HepG2 (cell line): ENCODE measurements around the gene EMILIN1. TPM values are rescaled to one million over a fixed set of nuclear protein-coding genes. Genes with fewer than 3 reads are reported as not detected.

Experiments
- AFF4 ChIP-seq: sonication (generic); formaldehyde crosslinking; IDR thresholded peaks from 2 replicates; pipeline ENCODE4 v1.4.0; 2020; ENCODE audit warnings: missing genetic modification reagents
- BORCS8-MEF2B ChIP-seq: sonication (generic); formaldehyde crosslinking; IDR thresholded peaks from 2 replicates; pipeline ENCODE4 v1.8.0; 2022; ENCODE audit warnings: mild to moderate bottlenecking, missing genetic modification reagents
- BRD4 ChIP-seq: sonication (generic); formaldehyde crosslinking; IDR thresholded peaks from 2 replicates; pipeline ENCODE4 v1.4.0; 2020; ENCODE audit warnings: missing genetic modification reagents
- GATAD1 ChIP-seq: IDR thresholded peaks from 2 replicates; pipeline ENCODE4 v1.6.1; 2016; ENCODE audit warnings: missing genetic modification reagents, missing compliant biosample characterization
- HNRNPUL1 ChIP-seq: fragments of 200-400 bp; formaldehyde crosslinking; IDR thresholded peaks from 2 replicates; pipeline ENCODE4 v1.6.1; 2017; ENCODE audit warnings: low read depth, mild to moderate bottlenecking, low read length, moderate library complexity
- MAZ ChIP-seq, 2 experiments: sonication (generic) in 1 of 2; formaldehyde crosslinking in 1 of 2; IDR thresholded peaks; 2 replicates each; pipeline versions ENCODE4 v1.5.0 to v1.6.1; 2012 to 2020; ENCODE audit warnings: low read depth in 2 of 2, mild to moderate bottlenecking in 2 of 2, borderline replicate concordance in 1 of 2, improper control_type of control experiment in 1 of 2, low read length in 1 of 2, missing genetic modification reagents in 1 of 2, moderate library complexity in 1 of 2
- NCOA1 ChIP-seq: sonication (generic); formaldehyde crosslinking; IDR thresholded peaks from 2 replicates; pipeline ENCODE4 v1.9.0; 2021; ENCODE audit warnings: missing genetic modification reagents
- ZBTB7B ChIP-seq: sonication (generic); formaldehyde crosslinking; IDR thresholded peaks from 2 replicates; pipeline ENCODE4 v1.4.0; 2020; ENCODE audit warnings: missing genetic modification reagents
- ZC3H4 ChIP-seq: sonication (generic); formaldehyde crosslinking; IDR thresholded peaks from 2 replicates; pipeline ENCODE4 v1.4.0; 2020; ENCODE audit warnings: missing genetic modification reagents, borderline replicate concordance
- ZFYVE20 ChIP-seq: sonication (generic); formaldehyde crosslinking; IDR thresholded peaks from 2 replicates; pipeline ENCODE4 v1.8.0; 2023; ENCODE audit warnings: low read depth, mild to moderate bottlenecking, moderate library complexity, missing genetic modification reagents, borderline replicate concordance
- ZGPAT ChIP-seq: IDR thresholded peaks from 2 replicates; pipeline ENCODE4 v1.6.1; 2016; ENCODE audit warnings: mild to moderate bottlenecking
- ZNF24 ChIP-seq: fragments of 450-650 bp; IDR thresholded peaks from 2 replicates; pipeline ENCODE4 v1.6.1; 2017; ENCODE audit warnings: antibody characterized with exemption, mild to moderate bottlenecking
- ZNF317 ChIP-seq: sonication (generic); formaldehyde crosslinking; IDR thresholded peaks from 2 replicates; pipeline ENCODE4 v1.5.0; 2020; ENCODE audit warnings: mild to moderate bottlenecking, missing genetic modification reagents
- ZNF574 ChIP-seq: sonication (generic); formaldehyde crosslinking; IDR thresholded peaks from 2 replicates; pipeline ENCODE4 v1.4.0; 2020; ENCODE audit warnings: missing genetic modification reagents
- ZSCAN20 ChIP-seq: sonication (generic); formaldehyde crosslinking; IDR thresholded peaks from 2 replicates; pipeline ENCODE4 v1.4.0; 2020; ENCODE audit warnings: missing genetic modification reagents, mild to moderate bottlenecking, borderline replicate concordance
- ZSCAN29 ChIP-seq: sonication (generic); formaldehyde crosslinking; conservative IDR thresholded peaks from 2 replicates; pipeline ENCODE4 v1.4.0; 2020; ENCODE audit warnings: mild to moderate bottlenecking, missing genetic modification reagents
- polyA plus RNA-seq, 8 experiments: library from polyadenylated mRNA; depleted of rRNA in 3 of 8; stranded (reverse) in 7 of 8; unstranded in 1 of 8; fragments of >200 nt; fragmentation: Illumina TruSeq in 4 of 8; extraction: Trizol in 4 of 8; gene quantifications; 2 replicates each; pipeline versions ENCODE4 v1.2.1 to v1.2.3, GENCODE V29; 2011 to 2016; ENCODE audit warnings: low read depth in 4 of 8, missing spikeins in 1 of 8, mixed read lengths in 1 of 8; ENCODE audit not compliant: insufficient read depth in 1 of 8
- total RNA-seq, 5 experiments: library from RNA; depleted of rRNA; stranded (reverse); fragments of >200 nt; fragmentation: Illumina TruSeq; extraction: Trizol; gene quantifications; 2 replicates each; pipeline ENCODE4 v1.2.3, GENCODE V29; 2016; ENCODE audit warnings: low read depth in 1 of 5
- TF ChIP-seq, protein P1 (sequence below): sonication (generic); formaldehyde crosslinking; IDR thresholded peaks from 2 replicates; pipeline ENCODE4 v1.8.0; 2022; ENCODE audit warnings: missing genetic modification reagents, mild to moderate bottlenecking, inconsistent platforms, borderline replicate concordance
- TF ChIP-seq, protein P2 (sequence below): IDR thresholded peaks from 2 replicates; pipeline ENCODE4 v1.6.1; 2016; ENCODE audit warnings: missing compliant biosample characterization, missing genetic modification reagents, borderline replicate concordance

The EMILIN1 gene
- total and polyA plus RNA-seq, 2 of the 13 experiments (the other 11 are each of a cell fraction or from before 2014, with no cell fraction given) = 8.1 to 9.7 TPM

- TF ChIP-seq ZNF574 = peak; percentile 64; the same call in 1 of the 2 replicates
- TF ChIP-seq MAZ (IDR thresholded peaks at IDR 0.05; ENCODE audit: borderline replicate concordance, low read depth, low read length) = no peak
- peak; percentile 30; the same call in 1 of the 2 replicates for TF ChIP-seq MAZ (CRISPR knock-in tag; IDR thresholded peaks at IDR 0.05; ENCODE audit: low read depth)
- peak; percentile 60; the same call in 1 of the 2 replicates for TF ChIP-seq NCOA1 (CRISPR knock-in tag)
- TF ChIP-seq BORCS8-MEF2B = 0 out of 2 replicates have a peak, but pooled peaks have one; percentile 33
- peak; percentile 60; the same call in 1 of the 2 replicates for TF ChIP-seq ZC3H4 (CRISPR knock-in tag)
- peak; percentile 98 for TF ChIP-seq ZSCAN29 (CRISPR knock-in tag)
- TF ChIP-seq, protein P1, sequence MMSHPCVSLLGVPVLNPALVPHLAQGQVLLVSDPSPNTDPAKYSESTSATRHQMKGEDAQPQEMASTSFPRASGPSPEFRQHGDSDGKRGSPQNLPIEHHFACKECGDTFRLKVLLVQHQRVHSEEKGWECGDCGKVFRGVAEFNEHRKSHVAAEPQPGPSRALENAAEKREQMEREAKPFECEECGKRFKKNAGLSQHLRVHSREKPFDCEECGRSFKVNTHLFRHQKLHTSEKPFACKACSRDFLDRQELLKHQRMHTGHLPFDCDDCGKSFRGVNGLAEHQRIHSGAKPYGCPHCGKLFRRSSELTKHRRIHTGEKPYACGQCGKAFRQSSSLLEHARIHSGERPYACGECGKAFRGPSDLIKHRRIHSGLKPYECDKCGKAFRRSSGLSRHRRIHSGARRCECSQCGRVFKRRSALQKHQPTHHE (CRISPR knock-in tag) = no peak
- TF ChIP-seq ZNF317 (CRISPR knock-in tag) = no peak
- TF ChIP-seq AFF4 (CRISPR knock-in tag) = no peak
- no peak for TF ChIP-seq ZNF24
- TF ChIP-seq HNRNPUL1 = no peak
- TF ChIP-seq GATAD1 = peak; percentile 67; the same call in 1 of the 2 replicates
- TF ChIP-seq ZFYVE20 (CRISPR knock-in tag) = no peak
- TF ChIP-seq ZGPAT (CRISPR knock-in tag) = no peak
- peak; percentile 60; the same call in 1 of the 2 replicates for TF ChIP-seq ZBTB7B (CRISPR knock-in tag)
- TF ChIP-seq, protein P2, sequence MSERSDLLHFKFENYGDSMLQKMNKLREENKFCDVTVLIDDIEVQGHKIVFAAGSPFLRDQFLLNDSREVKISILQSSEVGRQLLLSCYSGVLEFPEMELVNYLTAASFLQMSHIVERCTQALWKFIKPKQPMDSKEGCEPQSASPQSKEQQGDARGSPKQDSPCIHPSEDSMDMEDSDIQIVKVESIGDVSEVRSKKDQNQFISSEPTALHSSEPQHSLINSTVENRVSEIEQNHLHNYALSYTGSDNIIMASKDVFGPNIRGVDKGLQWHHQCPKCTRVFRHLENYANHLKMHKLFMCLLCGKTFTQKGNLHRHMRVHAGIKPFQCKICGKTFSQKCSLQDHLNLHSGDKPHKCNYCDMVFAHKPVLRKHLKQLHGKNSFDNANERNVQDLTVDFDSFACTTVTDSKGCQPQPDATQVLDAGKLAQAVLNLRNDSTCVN (CRISPR knock-in tag) = no peak
- no peak for TF ChIP-seq ZSCAN20 (CRISPR knock-in tag)
- TF ChIP-seq BRD4 (CRISPR knock-in tag) = peak; percentile 52; the same call in 1 of the 2 replicates
These were observed 7.3 kb downstream of the EMILIN1 start (continued) for GRCh38 chr2:27085673-27086089.
